Astrocyte of the cerebellum (primary cell): ENCODE results near the gene CXorf66.
"Not testable (repeated sequence)": the region's sequence is repeated elsewhere in the genome, so short reads cannot be mapped to it uniquely, and the experiment has no call there.

Experiments
- DNase-seq: peaks from one replicate; pipeline ENCODE4 v3.0.0-alpha.2; 2011; ENCODE audit warnings: low read depth
- H3K4me3 ChIP-seq: 2 replicates; pipeline ENCODE4 v1.5.1; 2011; ENCODE audit warnings: mild to moderate bottlenecking, low read depth, low read length, moderate library complexity
- CTCF ChIP-seq: IDR thresholded peaks from 2 replicates; pipeline ENCODE4 v1.5.1; 2012; ENCODE audit warnings: low read length, low read depth, moderate library complexity, mild to moderate bottlenecking; ENCODE audit errors: missing control alignments
- in situ Hi-C: cut with HindIII; loops from 2 replicates; pipeline ENCODE4 v1.10.0; 2017; ENCODE audit warnings: low sequenced_read_pairs

Gene CXorf66

DNA sequence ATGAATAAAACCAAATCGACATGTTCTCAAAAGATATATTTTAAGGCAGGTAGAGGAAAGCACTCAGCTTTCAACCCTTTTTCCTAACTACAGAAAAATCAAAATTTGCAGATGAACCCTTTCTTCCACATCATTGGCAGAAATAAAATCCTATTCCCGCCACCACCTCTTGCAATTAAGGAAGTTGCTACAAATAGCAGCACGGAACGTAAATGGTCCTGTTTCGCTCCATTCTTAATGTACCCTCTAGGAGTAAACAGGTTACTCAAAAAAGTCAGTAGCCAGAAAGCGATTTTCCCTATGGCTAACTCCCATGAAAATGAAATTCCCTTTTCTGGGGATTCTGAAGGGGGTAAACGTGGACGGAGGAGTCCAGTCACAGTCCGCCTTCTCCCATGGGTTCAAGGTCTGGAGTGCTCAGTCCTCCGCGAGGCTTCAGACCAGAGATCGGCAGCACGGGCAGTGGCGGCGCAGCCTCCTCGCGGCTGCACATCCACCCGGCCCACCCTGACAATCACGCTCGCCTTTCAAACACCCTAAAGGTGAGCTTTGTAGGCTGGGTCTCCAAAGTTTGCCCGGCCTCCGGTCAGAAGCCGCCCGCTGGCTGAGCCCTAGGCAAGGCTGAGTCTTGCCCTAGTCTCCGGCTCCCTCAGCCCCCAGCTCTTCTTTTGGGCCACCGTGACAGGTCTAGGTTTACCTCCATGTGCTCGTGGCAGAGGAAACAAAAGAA is 34.2 kb downstream of the CXorf66 start:
- peak overlapping the region; percentile 64 for H3K4me3 ChIP-seq
- no peak for DNase-seq
- no peak for TF ChIP-seq CTCF
- in situ Hi-C loops = no loop called here

DNA sequence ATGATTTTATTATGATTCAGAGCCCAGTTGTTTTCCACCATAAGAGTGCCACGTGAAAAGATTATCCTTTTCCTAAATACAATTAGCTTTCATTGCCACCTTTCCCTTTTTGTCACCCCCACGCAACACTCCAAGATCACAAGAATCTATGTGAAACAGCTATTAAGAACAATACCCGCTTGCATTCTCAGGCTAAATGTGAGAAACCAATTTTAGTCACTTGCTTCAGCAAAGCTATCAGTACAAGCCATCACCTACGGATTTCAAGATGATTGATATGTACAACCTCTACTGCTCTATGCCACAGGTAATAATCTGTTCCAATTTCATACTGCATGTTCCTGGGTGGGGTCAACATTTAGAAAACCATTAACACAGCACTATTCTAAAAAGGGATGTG is 34.9 kb downstream of the CXorf66 start:
- no peak for DNase-seq
- in situ Hi-C loops = no loop called here
- no peak for TF ChIP-seq CTCF
- H3K4me3 ChIP-seq = peak overlapping the region; percentile 64

DNA sequence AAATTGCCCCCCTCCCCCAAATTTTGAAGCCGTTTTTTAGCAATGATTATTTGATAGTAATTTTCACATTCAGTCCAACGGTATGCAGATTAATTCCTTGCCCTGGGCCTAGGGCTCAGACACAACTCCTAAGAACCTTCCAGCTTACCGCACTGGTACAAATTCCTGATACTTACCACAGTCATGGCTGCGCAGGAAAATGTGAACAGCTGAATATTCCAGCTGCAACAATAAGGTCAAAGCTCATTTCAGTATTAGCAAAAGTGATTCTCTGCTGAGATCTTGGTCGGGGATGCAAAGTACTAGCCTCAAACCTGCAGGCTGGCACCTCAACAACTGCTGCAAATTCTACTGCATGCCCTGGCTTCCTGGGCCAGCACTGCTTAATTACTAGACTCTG is 35.4 kb downstream of the CXorf66 start:
- no peak overlapping the region for H3K4me3 ChIP-seq
- TF ChIP-seq CTCF = no peak
- in situ Hi-C loops = no loop called here
- DNase-seq = no peak

GRCh38 chrX:139924696-139925095 is 40.6 kb downstream of the CXorf66 start:
- DNase-seq = no peak
- in situ Hi-C loops = no loop called here
- no peak for TF ChIP-seq CTCF
- H3K4me3 ChIP-seq = no peak overlapping the region

DNA sequence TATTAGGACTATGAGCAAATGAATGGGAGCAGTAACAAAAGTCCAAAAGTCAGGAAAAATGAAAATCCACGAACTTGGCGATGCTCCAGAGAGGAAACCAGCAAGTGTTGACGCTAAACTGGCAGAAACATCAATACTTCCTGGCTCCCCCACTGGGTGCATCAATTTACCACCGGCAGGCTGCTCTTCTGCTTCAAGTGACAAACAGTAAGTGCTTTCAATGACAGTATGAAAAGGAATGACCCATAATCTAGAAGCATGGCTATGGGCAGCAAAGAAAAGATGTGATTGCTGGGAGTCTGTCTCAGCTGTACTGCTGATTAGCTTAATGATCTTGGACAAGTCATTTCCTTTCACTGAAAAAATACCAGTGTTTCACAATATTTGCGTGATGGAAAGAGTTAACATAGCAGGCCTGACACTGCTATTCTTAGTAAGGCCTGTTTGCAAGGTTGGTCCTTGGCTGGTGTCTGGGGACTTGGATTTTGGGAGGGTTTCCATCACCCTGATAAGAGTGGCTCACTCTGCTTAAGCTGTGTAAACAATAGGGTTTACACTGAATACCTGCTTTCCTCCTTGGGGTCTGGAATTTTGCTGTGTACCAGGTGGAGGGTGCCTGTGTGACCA is 41.1 kb downstream of the CXorf66 start:
- H3K4me3 ChIP-seq = no peak overlapping the region
- no peak for TF ChIP-seq CTCF
- DNase-seq = no peak
- in situ Hi-C loops = no loop called here

DNA sequence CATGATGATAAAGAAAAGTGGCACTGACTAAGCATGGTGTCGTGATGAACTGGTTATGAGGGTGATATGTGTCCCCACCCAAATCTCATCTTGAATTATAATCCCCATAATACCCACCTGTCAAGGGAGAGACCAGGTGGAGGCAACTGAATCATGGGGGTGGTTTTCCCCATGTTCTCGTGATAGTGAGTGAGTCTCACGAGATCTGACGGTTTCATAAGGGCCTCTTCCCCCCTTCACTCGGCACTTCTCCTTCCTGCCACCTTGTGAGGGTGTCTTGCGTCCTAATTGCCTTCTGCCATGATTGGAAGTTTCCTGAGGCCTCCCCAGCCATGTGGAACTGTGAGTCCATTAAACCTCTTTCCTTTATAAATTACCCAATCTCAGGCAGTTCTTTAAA is 44.2 kb downstream of the CXorf66 start:
- in situ Hi-C loops = not testable (repeated sequence)

GRCh38 chrX:139920316-139920715 is 45.0 kb downstream of the CXorf66 start:
- TF ChIP-seq CTCF = no peak
- no peak overlapping the region for H3K4me3 ChIP-seq
- no peak for DNase-seq
- in situ Hi-C loops = no loop called here

More for the DNA sequence above, 44.2 kb downstream of the CXorf66 start:
- DNase-seq, H3K4me3 ChIP-seq: not testable (repeated sequence)
